Measurements from ENCODE around the gene PRCP.
"Not testable (repeated sequence)": the region's sequence is repeated elsewhere in the genome, so short reads cannot be mapped to it uniquely, and the experiment has no call there.

Gene PRCP

DNA sequence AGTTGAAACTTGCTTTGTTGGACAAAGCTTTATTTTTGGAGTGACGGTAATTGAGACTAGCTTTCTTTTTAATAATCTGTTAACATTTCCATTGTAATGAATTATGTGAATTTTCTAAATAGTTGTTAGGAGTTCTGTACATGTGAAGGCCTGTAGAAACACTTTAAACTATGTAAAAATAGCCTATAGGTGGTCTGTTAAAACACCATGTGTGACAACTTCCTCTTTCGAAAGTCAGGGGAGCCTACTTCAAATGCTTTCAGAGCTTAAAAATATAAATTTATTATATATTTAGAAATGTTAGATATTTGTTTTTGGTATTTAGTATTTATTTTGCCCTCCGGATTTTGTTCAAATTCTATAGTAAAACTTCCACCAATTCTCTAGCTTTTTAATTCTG is 30.0 kb upstream of the PRCP start:
- H3K4me1 ChIP-seq (ENCODE audit: control insufficient read depth in 1 of 2, insufficient read depth in 1 of 2, low read depth in 1 of 2, low read length in 1 of 2), result no peaks in the 10 kb centered on the region
- TF ChIP-seq, protein P1, sequence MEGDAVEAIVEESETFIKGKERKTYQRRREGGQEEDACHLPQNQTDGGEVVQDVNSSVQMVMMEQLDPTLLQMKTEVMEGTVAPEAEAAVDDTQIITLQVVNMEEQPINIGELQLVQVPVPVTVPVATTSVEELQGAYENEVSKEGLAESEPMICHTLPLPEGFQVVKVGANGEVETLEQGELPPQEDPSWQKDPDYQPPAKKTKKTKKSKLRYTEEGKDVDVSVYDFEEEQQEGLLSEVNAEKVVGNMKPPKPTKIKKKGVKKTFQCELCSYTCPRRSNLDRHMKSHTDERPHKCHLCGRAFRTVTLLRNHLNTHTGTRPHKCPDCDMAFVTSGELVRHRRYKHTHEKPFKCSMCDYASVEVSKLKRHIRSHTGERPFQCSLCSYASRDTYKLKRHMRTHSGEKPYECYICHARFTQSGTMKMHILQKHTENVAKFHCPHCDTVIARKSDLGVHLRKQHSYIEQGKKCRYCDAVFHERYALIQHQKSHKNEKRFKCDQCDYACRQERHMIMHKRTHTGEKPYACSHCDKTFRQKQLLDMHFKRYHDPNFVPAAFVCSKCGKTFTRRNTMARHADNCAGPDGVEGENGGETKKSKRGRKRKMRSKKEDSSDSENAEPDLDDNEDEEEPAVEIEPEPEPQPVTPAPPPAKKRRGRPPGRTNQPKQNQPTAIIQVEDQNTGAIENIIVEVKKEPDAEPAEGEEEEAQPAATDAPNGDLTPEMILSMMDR (IDR thresholded peaks at IDR 0.05), result no peak

DNA sequence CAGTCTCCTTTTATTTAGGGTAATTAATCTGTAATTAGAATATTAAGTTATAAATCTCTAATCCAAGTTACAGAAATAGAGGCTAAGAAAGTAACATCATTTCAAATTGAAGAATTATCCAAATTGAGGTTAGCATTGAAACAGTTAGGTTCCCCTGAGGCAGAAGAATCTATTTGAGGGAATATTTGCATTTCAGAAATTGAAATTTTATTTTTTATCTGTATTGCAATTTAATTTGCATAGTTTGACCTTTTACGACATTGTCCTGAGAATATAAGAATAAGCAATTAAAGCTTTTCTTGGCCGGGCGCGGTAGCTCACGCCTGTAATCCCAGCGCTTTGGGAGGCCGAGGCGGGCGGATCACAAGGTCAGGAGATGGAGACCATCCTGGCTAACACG is 28.9 kb upstream of the PRCP start:
- no peak overlapping the region for H3K27ac ChIP-seq
- TF ChIP-seq, protein P1 (IDR thresholded peaks at IDR 0.05), result no peak
- peaks cover 57% of the 10 kb centered on the region for H3K36me3 ChIP-seq
- no peaks in the 10 kb centered on the region for H3K4me1 ChIP-seq (ENCODE audit: control insufficient read depth in 1 of 2, insufficient read depth in 1 of 2, low read depth in 1 of 2, low read length in 1 of 2)
- no peaks in the 10 kb centered on the region for H3K9me3 ChIP-seq
- no peak overlapping the region for H3K4me3 ChIP-seq (ENCODE audit: low read depth in 1 of 2, low read length in 1 of 2)
- no peaks in the 10 kb centered on the region for H3K27me3 ChIP-seq

More for the DNA sequence above, 30.0 kb upstream of the PRCP start:
- H3K27ac ChIP-seq, result no peak overlapping the region
- H3K4me3 ChIP-seq (ENCODE audit: low read depth in 1 of 2, low read length in 1 of 2), result no peak overlapping the region
- no peaks in the 10 kb centered on the region for H3K9me3 ChIP-seq
- no peaks in the 10 kb centered on the region for H3K27me3 ChIP-seq
- peaks cover 57% of the 10 kb centered on the region for H3K36me3 ChIP-seq

DNA sequence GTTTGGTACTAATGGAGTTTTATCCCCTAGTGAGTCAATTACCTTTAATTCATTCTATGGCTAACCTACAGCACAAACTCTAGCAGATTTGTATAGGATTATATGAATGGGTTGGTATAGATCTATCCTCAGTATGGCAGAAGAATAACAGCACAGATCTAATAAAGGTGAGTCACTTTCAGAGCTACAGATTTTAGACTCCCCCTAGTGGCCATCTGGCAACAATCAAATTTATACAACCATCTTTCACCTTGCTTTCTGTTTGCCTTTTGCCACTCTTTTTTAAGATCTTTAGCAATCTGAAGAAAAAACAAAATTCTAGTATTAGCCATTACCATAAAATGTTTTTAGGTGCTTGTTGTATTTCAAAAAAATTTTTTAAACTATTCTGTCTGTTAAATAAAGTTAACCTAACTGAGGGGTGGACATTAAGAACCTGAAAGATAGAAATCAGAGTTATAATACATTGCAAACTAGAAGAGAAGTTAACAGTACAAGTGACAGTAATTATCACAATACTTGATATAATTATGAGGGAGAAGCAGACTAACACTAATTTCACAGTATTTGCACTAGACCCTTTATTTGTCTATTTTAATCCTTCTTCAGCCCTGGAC is 27.1 kb upstream of the PRCP start:
- TF ChIP-seq, protein P1 (IDR thresholded peaks at IDR 0.05), result peak; percentile 73
- Histone ChIP-seq H3K9me3 (no peaks in the 10 kb centered on the region), H3K4me1 (ENCODE audit: control insufficient read depth in 1 of 2, insufficient read depth in 1 of 2, low read depth in 1 of 2, low read length in 1 of 2) (no peaks in the 10 kb centered on the region)

DNA sequence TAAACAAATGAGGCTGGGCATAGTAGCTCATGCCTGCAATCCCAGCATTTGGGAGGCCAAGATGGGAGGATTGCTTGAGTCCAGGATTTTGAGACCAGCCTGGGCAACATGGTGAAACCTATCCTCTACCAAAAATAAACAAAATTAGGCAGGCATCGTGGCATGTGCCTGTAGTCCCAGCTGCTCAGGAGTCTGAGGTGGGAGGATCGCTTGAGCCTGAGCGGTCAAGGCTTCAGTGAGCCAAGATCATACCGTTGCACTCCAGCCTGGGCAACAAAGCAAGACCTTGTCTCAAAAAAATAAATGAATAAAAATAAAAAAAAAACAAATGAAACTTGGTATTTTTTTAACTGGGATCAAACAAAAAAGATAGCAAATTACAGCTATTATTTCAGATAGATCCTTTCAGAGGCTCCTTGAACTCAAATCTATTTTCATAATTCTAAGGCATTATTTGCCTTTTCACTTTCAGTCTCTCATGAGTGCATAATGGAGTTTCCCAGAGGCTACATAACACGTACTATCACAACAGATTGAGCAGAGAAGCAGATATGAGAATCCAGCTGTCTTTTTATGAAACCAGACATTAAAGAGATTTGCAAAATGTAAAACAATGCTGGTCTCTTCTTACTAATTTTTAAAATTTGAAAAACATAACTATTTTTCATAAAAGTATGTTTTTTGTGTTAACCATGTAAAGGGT is 24.4 kb upstream of the PRCP start:
- H3K9me3 ChIP-seq, result no peaks in the 10 kb centered on the region
- TF ChIP-seq, protein P1 (IDR thresholded peaks at IDR 0.05), result no peak
- H3K27me3 ChIP-seq, result no peaks in the 10 kb centered on the region
- H3K4me1 ChIP-seq (ENCODE audit: control insufficient read depth in 1 of 2, insufficient read depth in 1 of 2, low read depth in 1 of 2, low read length in 1 of 2), result no peaks in the 10 kb centered on the region
- H3K36me3 ChIP-seq, result peaks cover 41% of the 10 kb centered on the region
- no peak overlapping the region for H3K4me3 ChIP-seq (ENCODE audit: low read depth in 1 of 2, low read length in 1 of 2)
- no peak overlapping the region for H3K27ac ChIP-seq

More for the DNA sequence above, 27.1 kb upstream of the PRCP start:
- Histone ChIP-seq H3K4me3 (ENCODE audit: low read depth in 1 of 2, low read length in 1 of 2) (no peak overlapping the region), H3K27me3 (no peaks in the 10 kb centered on the region), H3K36me3 (peaks cover 54% of the 10 kb centered on the region), H3K27ac (no peak overlapping the region)

DNA sequence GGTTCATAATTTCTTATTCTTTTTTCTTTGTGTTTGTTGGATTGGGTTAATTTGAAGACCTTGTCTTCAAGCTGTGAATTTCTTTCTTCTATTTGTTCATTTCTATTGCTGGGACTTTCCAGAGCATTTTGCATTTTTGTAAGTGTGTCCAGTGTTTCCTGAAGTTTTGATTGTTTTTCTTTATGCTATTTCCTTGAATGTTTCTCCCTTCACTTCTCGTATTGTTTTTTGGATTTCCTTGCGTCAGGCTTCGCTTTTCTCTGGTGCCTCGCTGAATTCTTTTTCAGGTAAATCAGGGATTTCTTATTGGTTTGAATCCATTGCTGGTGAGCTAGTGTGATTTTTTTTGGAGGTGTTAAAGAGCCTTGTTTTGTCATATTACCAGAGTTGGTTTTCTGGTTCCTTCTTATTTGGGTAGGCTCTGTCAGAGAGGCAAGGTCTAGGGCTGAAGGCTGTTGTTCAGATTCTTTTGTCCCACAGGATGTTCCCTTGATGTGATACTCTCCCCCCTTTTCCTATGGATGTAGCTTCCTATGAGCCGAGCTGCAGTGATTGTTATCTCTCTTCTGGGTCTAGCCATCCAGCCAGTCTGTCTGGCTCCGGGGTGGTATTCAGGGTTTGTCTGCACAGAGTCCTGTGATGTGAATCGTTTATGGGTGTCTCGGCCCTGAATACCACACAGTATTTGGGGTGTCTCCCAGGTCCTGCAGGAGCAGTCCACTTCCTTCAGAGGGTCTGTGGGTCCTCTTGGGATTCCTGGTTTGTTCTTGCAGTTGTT is 22.4 kb upstream of the PRCP start:
- not testable (repeated sequence) for H3K4me1 ChIP-seq (ENCODE audit: control insufficient read depth in 1 of 2, insufficient read depth in 1 of 2, low read depth in 1 of 2, low read length in 1 of 2); H3K27me3 ChIP-seq; H3K27ac ChIP-seq; H3K4me3 ChIP-seq (ENCODE audit: low read depth in 1 of 2, low read length in 1 of 2); H3K9me3 ChIP-seq
- H3K36me3 ChIP-seq, result peaks cover 35% of the 10 kb centered on the region

DNA sequence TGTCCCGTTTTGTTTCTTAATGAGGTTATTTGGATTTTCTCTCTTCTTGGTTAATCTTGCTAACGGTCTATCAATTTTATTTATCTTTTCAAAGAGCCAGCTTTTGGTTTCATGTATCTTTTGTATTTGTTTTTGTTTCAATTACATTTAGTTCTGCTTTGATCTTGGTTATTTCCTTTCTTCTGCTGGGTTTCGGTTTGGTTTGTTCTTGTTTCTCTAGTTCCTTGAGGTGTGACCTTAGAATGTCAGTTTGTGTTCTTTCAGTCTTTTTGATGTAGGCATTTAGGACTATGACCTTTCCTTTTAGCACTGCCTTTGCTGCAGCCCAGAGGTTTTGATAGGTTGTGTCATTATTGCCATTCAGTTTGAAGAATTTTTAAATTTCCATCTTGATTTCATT is 20.0 kb upstream of the PRCP start:
- H3K36me3 ChIP-seq, result peaks cover 51% of the 10 kb centered on the region
- H3K27ac ChIP-seq, result not testable (repeated sequence)

DNA sequence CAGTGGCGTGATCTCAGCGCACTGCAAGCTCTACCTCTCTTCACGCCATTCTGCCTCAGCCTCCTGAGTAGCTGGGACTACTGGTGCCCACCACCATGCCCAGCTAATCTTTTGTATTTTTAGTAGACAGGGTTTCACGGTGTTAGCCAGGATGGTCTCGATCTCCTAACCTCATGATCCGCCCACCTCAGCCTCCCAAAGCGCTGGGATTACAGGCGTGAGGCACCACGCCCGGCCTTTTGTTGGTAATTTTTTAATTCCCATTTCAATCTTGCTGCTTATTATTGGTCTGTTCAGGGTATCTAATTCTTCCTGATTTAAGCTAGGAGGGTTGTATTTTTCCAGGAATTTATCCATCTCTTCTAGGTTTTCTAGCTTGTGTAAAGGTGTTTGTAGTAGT is 19.6 kb upstream of the PRCP start:
- not testable (repeated sequence) for H3K4me3 ChIP-seq (ENCODE audit: low read depth in 1 of 2, low read length in 1 of 2); H3K4me1 ChIP-seq (ENCODE audit: control insufficient read depth in 1 of 2, insufficient read depth in 1 of 2, low read depth in 1 of 2, low read length in 1 of 2); H3K27ac ChIP-seq; H3K27me3 ChIP-seq; H3K9me3 ChIP-seq
- H3K36me3 ChIP-seq, result peaks cover 52% of the 10 kb centered on the region

More for the DNA sequence above, 20.0 kb upstream of the PRCP start:
- not testable (repeated sequence) for H3K9me3 ChIP-seq; H3K27me3 ChIP-seq; H3K4me1 ChIP-seq (ENCODE audit: control insufficient read depth in 1 of 2, insufficient read depth in 1 of 2, low read depth in 1 of 2, low read length in 1 of 2); H3K4me3 ChIP-seq (ENCODE audit: low read depth in 1 of 2, low read length in 1 of 2)

Measured in neutrophil (primary cell).